Measurements from ENCODE around the gene KCTD21.
"Not testable (repeated sequence)": the region's sequence is repeated elsewhere in the genome, so short reads cannot be mapped to it uniquely, and the experiment has no call there.

Gene KCTD21

GRCh38 chr11:78188286-78189173 is at the start of gene KCTD21, which contains the start of gene USP35:
Gene KCTD21 (minus strand): TSS chr11:78188626. CDS start chr11:78174554, 14,072 bp downstream.
Gene USP35 (plus strand): TSS chr11:78188919. CDS start chr11:78196246, 7,327 bp downstream.
- Mint-ChIP-seq H3K4me3 (peak within 1 kb of the TSS; percentile 93), H3K36me3 (ENCODE audit: low read depth) (no peaks in the 10 kb centered on the region), H3K9me3 (no peaks in the 10 kb centered on the region), H3K27me3 (no peaks in the 10 kb centered on the region), H3K4me1 (peaks cover 60% of the 10 kb centered on the region), H3K27ac (peak within 1 kb of the TSS; percentile 95)
- peak; percentile 92 for DNase-seq
- ATAC-seq: peak; percentile 91

GRCh38 chr11:78237293-78238046 is 49.0 kb upstream of the KCTD21 start:
- no peak for DNase-seq
- no peaks in the 10 kb centered on the region for H3K4me1 Mint-ChIP-seq
- H3K9me3 Mint-ChIP-seq: peaks cover 19% of the 10 kb centered on the region
- H3K4me3 Mint-ChIP-seq: no peak overlapping the region
- ATAC-seq: no peak
- peaks cover 13% of the 10 kb centered on the region for H3K36me3 Mint-ChIP-seq (ENCODE audit: low read depth)
- no peak overlapping the region for H3K27ac Mint-ChIP-seq
- H3K27me3 Mint-ChIP-seq: peaks cover 4% of the 10 kb centered on the region

GRCh38 chr11:78234006-78234405 is 45.6 kb upstream of the KCTD21 start:
- H3K9me3 Mint-ChIP-seq: peaks cover 8% of the 10 kb centered on the region

GRCh38 chr11:78233046-78233445 is 44.6 kb upstream of the KCTD21 start:
- H3K27ac Mint-ChIP-seq; H3K27me3 Mint-ChIP-seq; ATAC-seq; DNase-seq; H3K4me3 Mint-ChIP-seq; H3K9me3 Mint-ChIP-seq; H3K36me3 Mint-ChIP-seq (ENCODE audit: low read depth); H3K4me1 Mint-ChIP-seq: not testable (repeated sequence)

More at GRCh38 chr11:78234006-78234405, 45.6 kb upstream of the KCTD21 start:
- Mint-ChIP-seq H3K4me1 (no peaks in the 10 kb centered on the region), H3K27ac (no peak overlapping the region), H3K4me3 (no peak overlapping the region), H3K36me3 (ENCODE audit: low read depth) (peaks cover 4% of the 10 kb centered on the region), H3K27me3 (peaks cover 4% of the 10 kb centered on the region)
- no peak for ATAC-seq
- DNase-seq: no peak

- no peak for ATAC-seq
- H3K9me3 Mint-ChIP-seq: peaks cover under 1% of the 10 kb centered on the region
- no peak for DNase-seq
- peaks cover 4% of the 10 kb centered on the region for H3K27me3 Mint-ChIP-seq
- H3K27ac Mint-ChIP-seq: no peak overlapping the region
- no peaks in the 10 kb centered on the region for H3K36me3 Mint-ChIP-seq (ENCODE audit: low read depth)
- no peak overlapping the region for H3K4me3 Mint-ChIP-seq
- H3K4me1 Mint-ChIP-seq: peaks cover 5% of the 10 kb centered on the region
Measured at GRCh38 chr11:78231962-78232501, 43.6 kb upstream of the KCTD21 start.

GRCh38 chr11:78230161-78230877 is 41.9 kb upstream of the KCTD21 start:
- H3K27ac Mint-ChIP-seq: no peak overlapping the region
- H3K4me1 Mint-ChIP-seq: peaks cover 8% of the 10 kb centered on the region
- H3K36me3 Mint-ChIP-seq (ENCODE audit: low read depth): no peaks in the 10 kb centered on the region
- no peaks in the 10 kb centered on the region for H3K9me3 Mint-ChIP-seq
- no peak for ATAC-seq
- no peak overlapping the region for H3K4me3 Mint-ChIP-seq
- H3K27me3 Mint-ChIP-seq: peaks cover under 1% of the 10 kb centered on the region
- no peak for DNase-seq

GRCh38 chr11:78229106-78229505 is 40.7 kb upstream of the KCTD21 start:
- H3K27ac Mint-ChIP-seq: no peak overlapping the region
- no peak for DNase-seq
- ATAC-seq: no peak
- H3K27me3 Mint-ChIP-seq: no peaks in the 10 kb centered on the region
- no peaks in the 10 kb centered on the region for H3K36me3 Mint-ChIP-seq (ENCODE audit: low read depth)
- peaks cover 8% of the 10 kb centered on the region for H3K4me1 Mint-ChIP-seq
- H3K4me3 Mint-ChIP-seq: no peak overlapping the region
- no peaks in the 10 kb centered on the region for H3K9me3 Mint-ChIP-seq

GRCh38 chr11:78228467-78228866 is 40.0 kb upstream of the KCTD21 start:
- Mint-ChIP-seq H3K4me3 (no peak overlapping the region), H3K9me3 (no peaks in the 10 kb centered on the region), H3K4me1 (peaks cover 12% of the 10 kb centered on the region), H3K27ac (no peak overlapping the region), H3K36me3 (ENCODE audit: low read depth) (no peaks in the 10 kb centered on the region), H3K27me3 (no peaks in the 10 kb centered on the region)
- ATAC-seq (no peak), DNase-seq (no peak)

- no peak for DNase-seq
- Mint-ChIP-seq H3K36me3 (ENCODE audit: low read depth) (no peaks in the 10 kb centered on the region), H3K9me3 (no peaks in the 10 kb centered on the region), H3K27me3 (no peaks in the 10 kb centered on the region), H3K27ac (no peak overlapping the region), H3K4me1 (peaks cover 14% of the 10 kb centered on the region), H3K4me3 (no peak overlapping the region)
- ATAC-seq: no peak
Measured at GRCh38 chr11:78227921-78228320, 39.5 kb upstream of the KCTD21 start.

- H3K27me3 Mint-ChIP-seq: no peaks in the 10 kb centered on the region
- DNase-seq (no peak), ATAC-seq (peak; percentile 41)
- H3K4me1 Mint-ChIP-seq: peaks cover 14% of the 10 kb centered on the region
- no peaks in the 10 kb centered on the region for H3K9me3 Mint-ChIP-seq
- H3K27ac Mint-ChIP-seq: no peak overlapping the region
- no peak overlapping the region for H3K4me3 Mint-ChIP-seq
- H3K36me3 Mint-ChIP-seq (ENCODE audit: low read depth): no peaks in the 10 kb centered on the region
Measured at GRCh38 chr11:78226684-78227680, 38.6 kb upstream of the KCTD21 start.

- no peaks in the 10 kb centered on the region for H3K36me3 Mint-ChIP-seq (ENCODE audit: low read depth)
- H3K4me3 Mint-ChIP-seq: no peak overlapping the region
- DNase-seq (no peak), ATAC-seq (no peak)
- H3K27me3 Mint-ChIP-seq: no peaks in the 10 kb centered on the region
- no peak overlapping the region for H3K27ac Mint-ChIP-seq
- H3K9me3 Mint-ChIP-seq: no peaks in the 10 kb centered on the region
- H3K4me1 Mint-ChIP-seq: peaks cover 21% of the 10 kb centered on the region
Measured at GRCh38 chr11:78224906-78225420, 36.5 kb upstream of the KCTD21 start.

GRCh38 chr11:78224506-78224905 is 36.1 kb upstream of the KCTD21 start:
- DNase-seq (no peak), ATAC-seq (no peak)
- Mint-ChIP-seq H3K36me3 (ENCODE audit: low read depth) (no peaks in the 10 kb centered on the region), H3K27ac (no peak overlapping the region), H3K4me3 (no peak overlapping the region), H3K27me3 (no peaks in the 10 kb centered on the region), H3K4me1 (peaks cover 21% of the 10 kb centered on the region), H3K9me3 (no peaks in the 10 kb centered on the region)

GRCh38 chr11:78223320-78223954 is 35.0 kb upstream of the KCTD21 start:
- Mint-ChIP-seq H3K4me1 (peaks cover 21% of the 10 kb centered on the region), H3K27me3 (no peaks in the 10 kb centered on the region), H3K36me3 (ENCODE audit: low read depth) (peaks cover 2% of the 10 kb centered on the region), H3K4me3 (no peak overlapping the region), H3K27ac (no peak overlapping the region), H3K9me3 (no peaks in the 10 kb centered on the region)
- ATAC-seq (no peak), DNase-seq (no peak)
